ENCODE data around the gene CDK14. TPM values are rescaled to one million over a fixed set of nuclear protein-coding genes. Genes with fewer than 3 reads are reported as not detected.

The CDK14 gene
- polyA plus RNA-seq, 1 donor from 2014 or later = 25.1 TPM

DNA sequence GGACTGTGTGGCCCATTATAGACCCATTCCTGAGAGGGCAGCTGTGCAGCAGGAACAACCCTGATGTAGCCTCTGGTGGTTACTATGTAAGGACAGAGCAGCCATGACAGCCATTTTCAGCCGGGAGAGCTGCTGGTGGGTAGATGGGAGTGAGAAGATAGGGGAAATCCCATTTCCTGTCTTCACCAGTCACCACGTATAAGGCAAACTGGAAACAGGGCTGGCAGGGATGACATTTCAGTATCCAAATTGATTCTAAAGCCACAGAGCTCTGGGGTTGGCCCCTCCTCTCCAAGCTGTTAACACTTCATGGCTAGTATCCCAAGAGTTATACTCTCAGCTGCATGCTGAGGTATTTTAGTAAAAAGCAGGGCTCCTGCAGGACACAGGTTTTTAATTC lies 652.9 kb downstream of the CDK14 start:
- Histone ChIP-seq H3K27ac (ENCODE audit: low read length) (no peak overlapping the region), H3K9me3 (ENCODE audit: low read length) (no peaks in the 10 kb centered on the region), H3K79me2 (replicated peaks; ENCODE audit: insufficient read depth, low read length) (no peaks in the 10 kb centered on the region), H4K20me1 (ENCODE audit: insufficient read depth) (no peaks in the 10 kb centered on the region), H3K4me3 (ENCODE audit: low read length) (no peak overlapping the region), H3K9ac (ENCODE audit: low read length) (no peak overlapping the region), H2AFZ (ENCODE audit: low read depth, low read length) (no peak overlapping the region), H3K4me2 (ENCODE audit: low read length) (no peak overlapping the region), H3K9me2 (ENCODE audit: insufficient read depth, low read length) (no peaks in the 10 kb centered on the region), H3K36me3 (ENCODE audit: insufficient read depth, low read length) (no peaks in the 10 kb centered on the region), H3F3A (ENCODE audit: insufficient read depth, low read length, poor library complexity, severe bottlenecking) (no peaks in the 10 kb centered on the region), H3K27me3 (ENCODE audit: insufficient read depth, low read depth, low read length) (no peaks in the 10 kb centered on the region)
- no peak for TF ChIP-seq RAD21 (conservative IDR thresholded peaks at IDR 0.05)
- TF ChIP-seq EP300 (conservative IDR thresholded peaks at IDR 0.05; ENCODE audit: poor library complexity, severe bottlenecking) = no peak
- no peak for TF ChIP-seq TAF1 (IDR thresholded peaks at IDR 0.05; ENCODE audit: low read depth)
- TF ChIP-seq POLR2AphosphoS5 (IDR thresholded peaks at IDR 0.05) = no peak
- TF ChIP-seq, protein P1, sequence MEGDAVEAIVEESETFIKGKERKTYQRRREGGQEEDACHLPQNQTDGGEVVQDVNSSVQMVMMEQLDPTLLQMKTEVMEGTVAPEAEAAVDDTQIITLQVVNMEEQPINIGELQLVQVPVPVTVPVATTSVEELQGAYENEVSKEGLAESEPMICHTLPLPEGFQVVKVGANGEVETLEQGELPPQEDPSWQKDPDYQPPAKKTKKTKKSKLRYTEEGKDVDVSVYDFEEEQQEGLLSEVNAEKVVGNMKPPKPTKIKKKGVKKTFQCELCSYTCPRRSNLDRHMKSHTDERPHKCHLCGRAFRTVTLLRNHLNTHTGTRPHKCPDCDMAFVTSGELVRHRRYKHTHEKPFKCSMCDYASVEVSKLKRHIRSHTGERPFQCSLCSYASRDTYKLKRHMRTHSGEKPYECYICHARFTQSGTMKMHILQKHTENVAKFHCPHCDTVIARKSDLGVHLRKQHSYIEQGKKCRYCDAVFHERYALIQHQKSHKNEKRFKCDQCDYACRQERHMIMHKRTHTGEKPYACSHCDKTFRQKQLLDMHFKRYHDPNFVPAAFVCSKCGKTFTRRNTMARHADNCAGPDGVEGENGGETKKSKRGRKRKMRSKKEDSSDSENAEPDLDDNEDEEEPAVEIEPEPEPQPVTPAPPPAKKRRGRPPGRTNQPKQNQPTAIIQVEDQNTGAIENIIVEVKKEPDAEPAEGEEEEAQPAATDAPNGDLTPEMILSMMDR (IDR thresholded peaks at IDR 0.05; ENCODE audit: poor library complexity, severe bottlenecking) = no peak
- TF ChIP-seq, protein P2, sequence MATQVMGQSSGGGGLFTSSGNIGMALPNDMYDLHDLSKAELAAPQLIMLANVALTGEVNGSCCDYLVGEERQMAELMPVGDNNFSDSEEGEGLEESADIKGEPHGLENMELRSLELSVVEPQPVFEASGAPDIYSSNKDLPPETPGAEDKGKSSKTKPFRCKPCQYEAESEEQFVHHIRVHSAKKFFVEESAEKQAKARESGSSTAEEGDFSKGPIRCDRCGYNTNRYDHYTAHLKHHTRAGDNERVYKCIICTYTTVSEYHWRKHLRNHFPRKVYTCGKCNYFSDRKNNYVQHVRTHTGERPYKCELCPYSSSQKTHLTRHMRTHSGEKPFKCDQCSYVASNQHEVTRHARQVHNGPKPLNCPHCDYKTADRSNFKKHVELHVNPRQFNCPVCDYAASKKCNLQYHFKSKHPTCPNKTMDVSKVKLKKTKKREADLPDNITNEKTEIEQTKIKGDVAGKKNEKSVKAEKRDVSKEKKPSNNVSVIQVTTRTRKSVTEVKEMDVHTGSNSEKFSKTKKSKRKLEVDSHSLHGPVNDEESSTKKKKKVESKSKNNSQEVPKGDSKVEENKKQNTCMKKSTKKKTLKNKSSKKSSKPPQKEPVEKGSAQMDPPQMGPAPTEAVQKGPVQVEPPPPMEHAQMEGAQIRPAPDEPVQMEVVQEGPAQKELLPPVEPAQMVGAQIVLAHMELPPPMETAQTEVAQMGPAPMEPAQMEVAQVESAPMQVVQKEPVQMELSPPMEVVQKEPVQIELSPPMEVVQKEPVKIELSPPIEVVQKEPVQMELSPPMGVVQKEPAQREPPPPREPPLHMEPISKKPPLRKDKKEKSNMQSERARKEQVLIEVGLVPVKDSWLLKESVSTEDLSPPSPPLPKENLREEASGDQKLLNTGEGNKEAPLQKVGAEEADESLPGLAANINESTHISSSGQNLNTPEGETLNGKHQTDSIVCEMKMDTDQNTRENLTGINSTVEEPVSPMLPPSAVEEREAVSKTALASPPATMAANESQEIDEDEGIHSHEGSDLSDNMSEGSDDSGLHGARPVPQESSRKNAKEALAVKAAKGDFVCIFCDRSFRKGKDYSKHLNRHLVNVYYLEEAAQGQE (IDR thresholded peaks at IDR 0.05; ENCODE audit: borderline replicate concordance) = no peak
- no peak for TF ChIP-seq MXI1 (conservative IDR thresholded peaks at IDR 0.05; ENCODE audit: poor library complexity, severe bottlenecking)
- no peak for TF ChIP-seq EZH2 (IDR thresholded peaks at IDR 0.05; ENCODE audit: borderline replicate concordance, insufficient read depth, low read length, poor library complexity, severe bottlenecking)
- TF ChIP-seq SMC3 (conservative IDR thresholded peaks at IDR 0.05; ENCODE audit: poor library complexity) = no peak

DNA sequence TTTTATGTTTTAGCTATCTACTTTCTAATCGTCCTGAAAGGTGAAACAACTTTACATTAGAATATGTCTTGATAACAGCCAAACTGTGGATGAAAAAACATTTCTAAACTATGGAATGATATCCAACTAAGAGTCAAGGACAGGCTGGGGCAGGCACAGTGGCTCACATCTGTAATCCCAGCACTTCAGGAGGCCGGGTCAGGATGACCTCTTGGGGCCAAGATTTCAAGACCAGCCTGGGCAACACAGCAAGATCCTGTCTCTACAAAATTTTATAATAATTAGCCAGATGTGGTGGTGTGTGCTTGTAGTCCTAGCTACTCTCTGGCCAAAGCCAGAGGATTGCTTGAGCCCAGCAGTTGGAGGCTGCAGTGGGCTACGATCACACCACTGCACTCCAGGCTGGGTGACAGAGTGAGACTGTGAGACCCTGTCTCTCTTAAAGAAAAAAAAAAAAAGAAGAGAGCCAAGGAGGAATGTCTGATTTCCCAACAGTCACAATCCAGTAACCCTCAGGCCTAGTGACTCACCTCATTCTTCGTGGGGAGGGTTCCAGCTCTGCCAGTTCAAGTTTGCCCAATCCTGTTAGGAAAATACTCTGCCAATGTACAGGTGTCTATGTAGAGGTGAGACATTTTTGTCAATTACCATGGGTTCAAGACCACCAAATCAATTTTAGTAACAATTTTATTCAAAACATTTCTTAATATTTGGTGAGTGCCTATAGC lies 653.5 kb downstream of the CDK14 start:
- H3K9me3 ChIP-seq (ENCODE audit: low read length) = no peaks in the 10 kb centered on the region
- TF ChIP-seq, protein P2 (IDR thresholded peaks at IDR 0.05; ENCODE audit: borderline replicate concordance) = no peak
- no peak for TF ChIP-seq EP300 (conservative IDR thresholded peaks at IDR 0.05; ENCODE audit: poor library complexity, severe bottlenecking)
- no peak for TF ChIP-seq EZH2 (IDR thresholded peaks at IDR 0.05; ENCODE audit: borderline replicate concordance, insufficient read depth, low read length, poor library complexity, severe bottlenecking)
- TF ChIP-seq, protein P1 (IDR thresholded peaks at IDR 0.05; ENCODE audit: poor library complexity, severe bottlenecking) = no peak
- TF ChIP-seq TAF1 (IDR thresholded peaks at IDR 0.05; ENCODE audit: low read depth) = no peak
- no peak for TF ChIP-seq RAD21 (conservative IDR thresholded peaks at IDR 0.05)
- TF ChIP-seq SMC3 (conservative IDR thresholded peaks at IDR 0.05; ENCODE audit: poor library complexity) = no peak
- no peak overlapping the region for H3K9ac ChIP-seq (ENCODE audit: low read length)
- H3K36me3 ChIP-seq (ENCODE audit: insufficient read depth, low read length) = no peaks in the 10 kb centered on the region
- H3K27ac ChIP-seq (ENCODE audit: low read length) = no peak overlapping the region
- no peak overlapping the region for H2AFZ ChIP-seq (ENCODE audit: low read depth, low read length)
- no peak overlapping the region for H3K4me2 ChIP-seq (ENCODE audit: low read length)
- no peaks in the 10 kb centered on the region for H3K27me3 ChIP-seq (ENCODE audit: insufficient read depth, low read depth, low read length)
- no peaks in the 10 kb centered on the region for H3F3A ChIP-seq (ENCODE audit: insufficient read depth, low read length, poor library complexity, severe bottlenecking)
- no peaks in the 10 kb centered on the region for H4K20me1 ChIP-seq (ENCODE audit: insufficient read depth)
- no peaks in the 10 kb centered on the region for H3K9me2 ChIP-seq (ENCODE audit: insufficient read depth, low read length)
- no peak overlapping the region for H3K4me3 ChIP-seq (ENCODE audit: low read length)
- H3K79me2 ChIP-seq (replicated peaks; ENCODE audit: insufficient read depth, low read length) = no peaks in the 10 kb centered on the region
